ENCODE results near the gene FLCN.

The FLCN gene

DNA sequence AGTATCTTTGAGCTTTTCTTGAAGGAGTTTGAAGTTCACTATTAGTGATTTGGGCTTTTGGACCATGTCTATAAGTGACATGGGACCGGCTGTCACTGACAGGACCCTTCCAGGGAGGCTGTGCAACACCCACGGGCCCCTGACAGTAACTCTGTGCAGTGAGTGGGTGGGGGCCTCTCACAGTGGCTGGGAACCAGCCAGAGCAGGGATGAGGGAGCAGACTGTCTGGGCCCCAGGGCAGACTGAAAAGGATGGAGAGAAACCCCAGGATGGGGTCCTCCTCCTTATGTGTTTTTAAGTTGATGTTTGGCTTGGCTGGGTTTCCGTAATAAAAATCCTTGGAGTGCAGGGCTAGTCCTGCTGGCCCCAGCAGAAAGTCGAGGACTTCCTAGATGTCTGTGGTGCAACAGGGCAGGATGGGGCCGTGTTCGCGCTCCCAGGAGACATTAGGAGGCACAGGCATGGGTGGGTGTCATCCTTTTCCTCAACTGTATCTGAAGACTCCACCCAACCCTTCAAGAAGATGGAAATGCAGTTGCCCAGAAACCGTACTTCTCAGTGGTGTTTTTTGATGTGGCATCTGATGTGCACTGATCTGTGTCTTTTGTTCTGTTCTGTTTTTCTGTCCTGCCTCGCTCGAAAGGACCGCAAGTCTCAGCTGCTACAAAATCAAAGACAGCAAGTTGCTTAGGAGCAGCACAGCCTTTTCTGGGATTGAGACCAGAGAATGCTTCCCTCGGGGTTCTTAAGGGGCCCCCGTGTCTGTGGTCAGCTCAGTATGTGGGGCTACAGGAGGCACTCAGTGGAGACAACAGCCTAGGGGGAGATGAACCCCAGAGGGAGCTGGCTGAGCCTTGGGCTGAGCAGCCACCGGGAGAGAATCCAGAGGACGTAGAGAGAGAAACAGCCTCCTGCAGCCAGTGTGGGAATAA lies 55.0 kb downstream of the FLCN start:
- H3K27me3 ChIP-seq: no peaks in the 10 kb centered on the region
- H3K9me3 ChIP-seq: no peaks in the 10 kb centered on the region
- TF ChIP-seq, protein P1, sequence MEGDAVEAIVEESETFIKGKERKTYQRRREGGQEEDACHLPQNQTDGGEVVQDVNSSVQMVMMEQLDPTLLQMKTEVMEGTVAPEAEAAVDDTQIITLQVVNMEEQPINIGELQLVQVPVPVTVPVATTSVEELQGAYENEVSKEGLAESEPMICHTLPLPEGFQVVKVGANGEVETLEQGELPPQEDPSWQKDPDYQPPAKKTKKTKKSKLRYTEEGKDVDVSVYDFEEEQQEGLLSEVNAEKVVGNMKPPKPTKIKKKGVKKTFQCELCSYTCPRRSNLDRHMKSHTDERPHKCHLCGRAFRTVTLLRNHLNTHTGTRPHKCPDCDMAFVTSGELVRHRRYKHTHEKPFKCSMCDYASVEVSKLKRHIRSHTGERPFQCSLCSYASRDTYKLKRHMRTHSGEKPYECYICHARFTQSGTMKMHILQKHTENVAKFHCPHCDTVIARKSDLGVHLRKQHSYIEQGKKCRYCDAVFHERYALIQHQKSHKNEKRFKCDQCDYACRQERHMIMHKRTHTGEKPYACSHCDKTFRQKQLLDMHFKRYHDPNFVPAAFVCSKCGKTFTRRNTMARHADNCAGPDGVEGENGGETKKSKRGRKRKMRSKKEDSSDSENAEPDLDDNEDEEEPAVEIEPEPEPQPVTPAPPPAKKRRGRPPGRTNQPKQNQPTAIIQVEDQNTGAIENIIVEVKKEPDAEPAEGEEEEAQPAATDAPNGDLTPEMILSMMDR (IDR thresholded peaks at IDR 0.05; ENCODE audit: low read depth, low read length): no peak
- DNase-seq: no peak
- peaks cover 15% of the 10 kb centered on the region for H3K36me3 ChIP-seq
- H3K4me1 ChIP-seq: no peaks in the 10 kb centered on the region
- no peak overlapping the region for H3K4me3 ChIP-seq (ENCODE audit: low read depth, low read length)

DNA sequence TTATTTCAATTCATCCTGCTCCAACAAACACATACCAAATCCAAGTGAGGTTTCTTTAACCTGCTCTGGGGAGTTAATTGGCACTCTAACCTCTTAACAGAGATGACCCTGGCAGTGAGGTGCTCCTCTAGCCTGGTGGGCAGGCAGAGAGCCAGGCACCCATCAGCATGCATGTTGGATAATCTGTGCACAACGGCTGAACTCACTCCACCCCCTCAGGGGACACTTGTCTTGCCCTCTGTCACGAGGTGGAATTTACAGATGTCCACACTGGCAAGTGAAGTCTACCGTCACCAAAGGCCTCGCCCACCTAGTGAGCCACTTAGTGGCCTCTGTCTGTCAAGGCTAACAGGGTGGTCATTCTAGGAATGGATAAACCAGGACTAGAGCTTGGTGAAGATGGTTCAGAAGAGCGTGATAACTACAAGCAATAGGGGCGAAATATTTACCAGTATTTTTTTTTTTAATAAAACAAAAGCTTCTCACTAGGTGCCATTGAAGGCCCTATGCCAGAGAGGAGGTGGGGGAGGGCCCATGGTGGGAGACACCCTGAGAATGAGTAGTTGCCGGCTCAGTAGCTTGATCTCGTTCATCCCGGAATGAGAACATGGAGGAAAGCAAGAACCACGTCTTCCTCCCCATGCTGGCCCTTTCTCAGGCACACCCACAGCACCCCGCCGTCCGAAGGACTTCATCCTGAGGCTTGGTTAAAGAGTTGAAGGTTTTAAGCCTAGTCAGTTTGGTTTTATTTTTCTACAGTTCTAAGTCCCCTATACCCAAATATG lies 56.0 kb downstream of the FLCN start:
- no peaks in the 10 kb centered on the region for H3K27me3 ChIP-seq
- H3K4me1 ChIP-seq: no peaks in the 10 kb centered on the region
- DNase-seq: no peak
- no peaks in the 10 kb centered on the region for H3K9me3 ChIP-seq
- TF ChIP-seq, protein P1 (IDR thresholded peaks at IDR 0.05; ENCODE audit: low read depth, low read length): no peak
- peaks cover 22% of the 10 kb centered on the region for H3K36me3 ChIP-seq
- no peak overlapping the region for H3K4me3 ChIP-seq (ENCODE audit: low read depth, low read length)

DNA sequence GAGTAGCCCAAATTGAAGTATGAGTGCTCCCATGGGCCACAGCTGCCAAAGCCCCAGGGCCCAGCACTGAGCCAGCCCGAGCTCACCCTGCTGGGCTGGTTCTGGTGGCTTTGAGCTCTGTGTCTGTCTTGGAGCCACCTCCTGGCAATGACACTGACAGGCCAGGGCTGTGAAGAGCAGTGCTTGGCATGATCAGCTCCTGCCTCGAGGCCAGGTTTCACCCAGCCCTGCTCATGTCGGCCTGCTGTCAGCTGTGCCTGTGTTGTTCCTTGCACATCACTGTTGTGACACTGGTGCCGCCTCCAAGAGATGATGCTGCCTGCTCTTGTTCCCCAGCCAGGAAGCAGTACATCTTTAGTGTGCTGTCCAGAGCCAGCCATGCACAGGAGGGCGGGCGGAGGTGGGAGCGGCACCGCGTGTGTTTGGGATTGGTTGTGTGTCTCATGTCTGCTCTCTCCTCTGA lies 56.8 kb downstream of the FLCN start:
- Histone ChIP-seq H3K36me3 (peaks cover 22% of the 10 kb centered on the region), H3K4me3 (ENCODE audit: low read depth, low read length) (no peak overlapping the region), H3K27me3 (no peaks in the 10 kb centered on the region), H3K9me3 (no peaks in the 10 kb centered on the region), H3K4me1 (no peaks in the 10 kb centered on the region)
- no peak for DNase-seq
- TF ChIP-seq, protein P1 (IDR thresholded peaks at IDR 0.05; ENCODE audit: low read depth, low read length): no peak

DNA sequence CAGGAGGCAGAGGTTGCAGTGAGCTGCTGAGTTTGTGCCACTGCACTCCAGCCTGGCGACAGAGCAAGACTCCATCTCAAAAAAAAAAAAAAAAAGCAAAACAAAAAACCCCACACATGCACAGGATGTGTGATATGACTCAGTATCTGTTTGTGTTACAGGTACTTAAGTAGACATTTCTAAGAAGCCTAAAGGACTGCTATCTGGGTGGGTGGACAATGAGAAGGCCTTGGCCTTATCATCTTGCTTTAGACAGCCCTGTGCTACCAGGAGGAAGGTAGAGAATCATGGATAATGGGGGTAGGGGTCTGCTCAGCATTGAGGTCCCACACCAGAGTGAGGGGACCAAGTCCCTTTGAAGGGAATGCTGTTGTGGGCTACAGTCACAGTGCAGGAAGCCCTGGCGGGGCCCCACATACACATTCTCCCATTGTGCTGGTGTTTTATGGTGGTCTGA lies 57.6 kb downstream of the FLCN start:
- Histone ChIP-seq H3K27me3 (no peaks in the 10 kb centered on the region), H3K4me1 (no peaks in the 10 kb centered on the region), H3K36me3 (peaks cover 22% of the 10 kb centered on the region), H3K9me3 (no peaks in the 10 kb centered on the region), H3K4me3 (ENCODE audit: low read depth, low read length) (no peak overlapping the region)
- DNase-seq: no peak
- TF ChIP-seq, protein P1 (IDR thresholded peaks at IDR 0.05; ENCODE audit: low read depth, low read length): no peak

DNA sequence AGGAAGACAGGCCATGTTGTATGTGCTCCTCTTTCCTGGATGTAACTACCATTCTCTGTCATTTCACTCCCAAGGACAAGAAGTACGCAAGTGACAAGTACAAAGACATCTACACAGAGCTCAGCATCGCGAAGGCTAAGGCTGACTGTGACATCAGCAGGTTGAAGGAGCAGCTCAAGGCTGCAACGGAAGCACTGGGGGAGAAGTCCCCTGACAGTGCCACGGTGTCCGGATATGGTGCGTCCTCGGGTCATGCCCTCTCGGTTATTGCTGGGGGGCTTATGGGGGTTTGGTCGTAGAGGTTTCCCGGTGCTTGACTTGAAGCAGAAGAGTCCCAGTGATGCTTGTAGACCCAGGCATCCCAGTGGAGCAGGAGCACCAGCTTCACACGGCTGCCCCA lies 59.8 kb downstream of the FLCN start:
- peaks cover 33% of the 10 kb centered on the region for H3K36me3 ChIP-seq
- no peak overlapping the region for H3K4me3 ChIP-seq (ENCODE audit: low read depth, low read length)
- no peaks in the 10 kb centered on the region for H3K9me3 ChIP-seq
- TF ChIP-seq, protein P1 (IDR thresholded peaks at IDR 0.05; ENCODE audit: low read depth, low read length): no peak
- no peak for DNase-seq
- H3K4me1 ChIP-seq: no peaks in the 10 kb centered on the region
- no peaks in the 10 kb centered on the region for H3K27me3 ChIP-seq
